ENCODE data around the gene GAB3.
"Not testable (repeated sequence)": the region's sequence is repeated elsewhere in the genome, so short reads cannot be mapped to it uniquely, and the experiment has no call there.

GRCh38 chrX:154633661-154634060 lies 117.2 kb downstream of the GAB3 start:
- not testable (repeated sequence) for TF ChIP-seq CTCF (optimal IDR thresholded peaks at IDR 0.05 in 1 of 3, IDR thresholded peaks at IDR 0.05 in 1 of 3, conservative IDR thresholded peaks at IDR 0.05 in 1 of 3; ENCODE audit: extremely low read depth in 1 of 3, insufficient read depth in 2 of 3, low read length in 3 of 3); EZH2 (IDR thresholded peaks at IDR 0.05; ENCODE audit: low read length)

Measured in keratinocyte (primary cell).